Neural crest cell (in vitro differentiated cells): ENCODE data around the gene CARMIL1. TPM values are rescaled to one million over a fixed set of nuclear protein-coding genes. Genes with fewer than 3 reads are reported as not detected.
"Not testable (repeated sequence)": the region's sequence is repeated elsewhere in the genome, so short reads cannot be mapped to it uniquely, and the experiment has no call there.

ENCODE experiments used
- DNase-seq: peaks from one replicate; pipeline ENCODE4 v3.0.0; 2021; ENCODE audit warnings: low read depth, mixed read lengths, low spot score
- H3K27ac Mint-ChIP-seq: one replicate; pipeline ENCODE4 v1.8.0; 2021; ENCODE audit warnings: mild to moderate bottlenecking, mixed read lengths; ENCODE audit not compliant: unreplicated experiment
- H3K27me3 Mint-ChIP-seq: 2 replicates; pipeline ENCODE4 v1.8.0; 2021; ENCODE audit warnings: low read depth, mild to moderate bottlenecking, mixed read lengths
- H3K36me3 Mint-ChIP-seq: 2 replicates; pipeline ENCODE4 v1.8.0; 2021; ENCODE audit warnings: low read depth, mild to moderate bottlenecking, mixed read lengths
- H3K4me1 Mint-ChIP-seq: 2 replicates; pipeline ENCODE4 v1.8.0; 2021; ENCODE audit warnings: mixed read lengths
- H3K4me3 Mint-ChIP-seq: one replicate; pipeline ENCODE4 v1.8.0; 2021; ENCODE audit warnings: mild to moderate bottlenecking, mixed read lengths
- H3K9me3 Mint-ChIP-seq: 2 replicates; pipeline ENCODE4 v1.8.0; 2021; ENCODE audit warnings: mixed read lengths
- CTCF ChIP-seq: fragments of 200-600 bp; sonication (generic); conservative IDR thresholded peaks from 2 replicates; pipeline ENCODE4 v1.5.0; 2021; ENCODE audit warnings: antibody characterized with exemption, mild to moderate bottlenecking
- total RNA-seq: library from RNA; stranded (reverse); gene quantifications from 2 replicates; pipeline ENCODE4 v1.2.1, GENCODE V29; 2021

CARMIL1 gene
- total RNA-seq, 1 donor from 2014 or later: 4.5 TPM

- Mint-ChIP-seq H3K27me3 (no peaks in the 10 kb centered on the region), H3K9me3 (no peaks in the 10 kb centered on the region), H3K36me3 (no peaks in the 10 kb centered on the region), H3K4me1 (peaks cover 9% of the 10 kb centered on the region), H3K27ac (no peak overlapping the region), H3K4me3 (no peak overlapping the region)
- TF ChIP-seq CTCF: no peak
- DNase-seq: no peak
Measured at GRCh38 chr6:25435416-25435985, 156.3 kb downstream of the CARMIL1 start.

GRCh38 chr6:25436760-25437159, 157.6 kb downstream of the CARMIL1 start:
- TF ChIP-seq CTCF: no peak
- H3K27ac Mint-ChIP-seq: no peak overlapping the region
- H3K9me3 Mint-ChIP-seq: no peaks in the 10 kb centered on the region
- H3K4me1 Mint-ChIP-seq: peaks cover 4% of the 10 kb centered on the region
- H3K36me3 Mint-ChIP-seq: no peaks in the 10 kb centered on the region
- no peaks in the 10 kb centered on the region for H3K27me3 Mint-ChIP-seq
- H3K4me3 Mint-ChIP-seq: no peak overlapping the region
- no peak for DNase-seq

GRCh38 chr6:25439368-25439767, 160.2 kb downstream of the CARMIL1 start:
- no peak for DNase-seq
- Mint-ChIP-seq H3K4me3 (no peak overlapping the region), H3K27me3 (no peaks in the 10 kb centered on the region), H3K27ac (no peak overlapping the region), H3K4me1 (no peaks in the 10 kb centered on the region), H3K9me3 (no peaks in the 10 kb centered on the region), H3K36me3 (no peaks in the 10 kb centered on the region)
- TF ChIP-seq CTCF: no peak

- Mint-ChIP-seq H3K27me3 (no peaks in the 10 kb centered on the region), H3K27ac (no peak overlapping the region), H3K4me3 (no peak overlapping the region), H3K4me1 (no peaks in the 10 kb centered on the region), H3K9me3 (peaks cover 10% of the 10 kb centered on the region), H3K36me3 (peaks cover 7% of the 10 kb centered on the region)
- DNase-seq: no peak
- no peak for TF ChIP-seq CTCF
Measured at GRCh38 chr6:25441663-25442270, 162.6 kb downstream of the CARMIL1 start.

- Mint-ChIP-seq H3K4me1 (peaks cover 4% of the 10 kb centered on the region), H3K27me3 (no peaks in the 10 kb centered on the region), H3K36me3 (peaks cover 7% of the 10 kb centered on the region), H3K9me3 (peaks cover 10% of the 10 kb centered on the region), H3K27ac (no peak overlapping the region), H3K4me3 (no peak overlapping the region)
- DNase-seq: no peak
- no peak for TF ChIP-seq CTCF
Measured at GRCh38 chr6:25442898-25443297, 163.7 kb downstream of the CARMIL1 start.

- DNase-seq, H3K27me3 Mint-ChIP-seq, H3K27ac Mint-ChIP-seq, H3K4me1 Mint-ChIP-seq, H3K9me3 Mint-ChIP-seq, H3K4me3 Mint-ChIP-seq, H3K36me3 Mint-ChIP-seq: not testable (repeated sequence)
Measured at GRCh38 chr6:25444521-25444920, 165.3 kb downstream of the CARMIL1 start.
